ENCODE measurements around the gene SPRYD4. TPM values are rescaled to one million over a fixed set of nuclear protein-coding genes. Genes with fewer than 3 reads are reported as not detected.

The SPRYD4 gene
- total and polyA plus RNA-seq, 9 of the 15 experiments (the other 6 are each of a cell fraction or from before 2014, with no cell fraction given): 1.8 to 4.7 (median 2.8) TPM

DNA sequence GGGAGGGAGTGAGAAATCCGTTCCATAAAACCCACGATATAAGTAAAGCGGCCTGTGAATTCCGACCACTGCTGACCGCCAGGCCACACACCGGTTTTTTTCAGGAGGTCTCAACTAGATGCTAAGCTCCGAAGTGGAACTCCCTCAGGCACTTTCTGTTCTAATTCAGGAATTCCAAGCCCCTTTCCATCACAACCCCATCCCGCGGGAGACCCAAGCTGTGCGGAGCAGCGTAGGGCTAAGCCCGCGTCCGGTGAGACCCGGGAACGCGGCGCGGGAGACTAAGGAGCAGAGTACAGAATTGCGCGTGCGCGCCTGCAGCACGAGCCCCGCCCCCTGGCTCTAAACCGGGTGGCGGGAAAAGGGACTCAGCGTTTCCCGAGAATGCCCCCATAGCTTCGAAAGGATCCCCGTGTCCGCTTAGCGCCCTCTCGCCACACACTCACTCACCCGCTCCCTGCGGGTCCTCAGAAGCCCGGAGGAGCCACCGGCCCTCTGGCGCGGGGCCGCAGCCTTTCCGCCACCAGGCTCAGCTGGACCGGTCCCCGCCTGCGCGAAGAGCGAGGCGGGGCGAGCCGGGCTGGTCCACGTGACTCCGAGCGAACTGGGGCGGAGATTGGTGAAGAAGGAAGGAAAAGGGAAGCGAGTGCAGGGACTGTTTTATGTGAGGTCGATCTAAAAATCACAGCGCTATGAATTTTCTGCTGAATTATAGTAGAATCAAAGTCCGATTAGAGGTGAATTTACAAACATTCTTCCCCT, 19.3 kb upstream of the SPRYD4 start, which contains the start of gene TIMELESS (continued):
- TF ChIP-seq, protein P1, sequence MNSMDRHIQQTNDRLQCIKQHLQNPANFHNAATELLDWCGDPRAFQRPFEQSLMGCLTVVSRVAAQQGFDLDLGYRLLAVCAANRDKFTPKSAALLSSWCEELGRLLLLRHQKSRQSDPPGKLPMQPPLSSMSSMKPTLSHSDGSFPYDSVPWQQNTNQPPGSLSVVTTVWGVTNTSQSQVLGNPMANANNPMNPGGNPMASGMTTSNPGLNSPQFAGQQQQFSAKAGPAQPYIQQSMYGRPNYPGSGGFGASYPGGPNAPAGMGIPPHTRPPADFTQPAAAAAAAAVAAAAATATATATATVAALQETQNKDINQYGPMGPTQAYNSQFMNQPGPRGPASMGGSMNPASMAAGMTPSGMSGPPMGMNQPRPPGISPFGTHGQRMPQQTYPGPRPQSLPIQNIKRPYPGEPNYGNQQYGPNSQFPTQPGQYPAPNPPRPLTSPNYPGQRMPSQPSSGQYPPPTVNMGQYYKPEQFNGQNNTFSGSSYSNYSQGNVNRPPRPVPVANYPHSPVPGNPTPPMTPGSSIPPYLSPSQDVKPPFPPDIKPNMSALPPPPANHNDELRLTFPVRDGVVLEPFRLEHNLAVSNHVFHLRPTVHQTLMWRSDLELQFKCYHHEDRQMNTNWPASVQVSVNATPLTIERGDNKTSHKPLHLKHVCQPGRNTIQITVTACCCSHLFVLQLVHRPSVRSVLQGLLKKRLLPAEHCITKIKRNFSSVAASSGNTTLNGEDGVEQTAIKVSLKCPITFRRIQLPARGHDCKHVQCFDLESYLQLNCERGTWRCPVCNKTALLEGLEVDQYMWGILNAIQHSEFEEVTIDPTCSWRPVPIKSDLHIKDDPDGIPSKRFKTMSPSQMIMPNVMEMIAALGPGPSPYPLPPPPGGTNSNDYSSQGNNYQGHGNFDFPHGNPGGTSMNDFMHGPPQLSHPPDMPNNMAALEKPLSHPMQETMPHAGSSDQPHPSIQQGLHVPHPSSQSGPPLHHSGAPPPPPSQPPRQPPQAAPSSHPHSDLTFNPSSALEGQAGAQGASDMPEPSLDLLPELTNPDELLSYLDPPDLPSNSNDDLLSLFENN (IDR thresholded peaks at IDR 0.05; ENCODE audit: low read depth in 2 of 2, low read length in 2 of 2): peak in 1 of 2 experiments; percentile 57; a peak in 1 of 4 replicates
- TF ChIP-seq, protein P2, sequence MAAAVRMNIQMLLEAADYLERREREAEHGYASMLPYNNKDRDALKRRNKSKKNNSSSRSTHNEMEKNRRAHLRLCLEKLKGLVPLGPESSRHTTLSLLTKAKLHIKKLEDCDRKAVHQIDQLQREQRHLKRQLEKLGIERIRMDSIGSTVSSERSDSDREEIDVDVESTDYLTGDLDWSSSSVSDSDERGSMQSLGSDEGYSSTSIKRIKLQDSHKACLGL (CRISPR knock-in tag; IDR thresholded peaks at IDR 0.05; ENCODE audit: borderline replicate concordance, poor library complexity, severe bottlenecking): no peak
- no peak for TF ChIP-seq ZNF384 (IDR thresholded peaks at IDR 0.05; ENCODE audit: low read depth, low read length)
- TF ChIP-seq HNRNPK (IDR thresholded peaks at IDR 0.05; ENCODE audit: low read depth, low read length, poor library complexity, severe bottlenecking): no peak
- TF ChIP-seq, protein P3, sequence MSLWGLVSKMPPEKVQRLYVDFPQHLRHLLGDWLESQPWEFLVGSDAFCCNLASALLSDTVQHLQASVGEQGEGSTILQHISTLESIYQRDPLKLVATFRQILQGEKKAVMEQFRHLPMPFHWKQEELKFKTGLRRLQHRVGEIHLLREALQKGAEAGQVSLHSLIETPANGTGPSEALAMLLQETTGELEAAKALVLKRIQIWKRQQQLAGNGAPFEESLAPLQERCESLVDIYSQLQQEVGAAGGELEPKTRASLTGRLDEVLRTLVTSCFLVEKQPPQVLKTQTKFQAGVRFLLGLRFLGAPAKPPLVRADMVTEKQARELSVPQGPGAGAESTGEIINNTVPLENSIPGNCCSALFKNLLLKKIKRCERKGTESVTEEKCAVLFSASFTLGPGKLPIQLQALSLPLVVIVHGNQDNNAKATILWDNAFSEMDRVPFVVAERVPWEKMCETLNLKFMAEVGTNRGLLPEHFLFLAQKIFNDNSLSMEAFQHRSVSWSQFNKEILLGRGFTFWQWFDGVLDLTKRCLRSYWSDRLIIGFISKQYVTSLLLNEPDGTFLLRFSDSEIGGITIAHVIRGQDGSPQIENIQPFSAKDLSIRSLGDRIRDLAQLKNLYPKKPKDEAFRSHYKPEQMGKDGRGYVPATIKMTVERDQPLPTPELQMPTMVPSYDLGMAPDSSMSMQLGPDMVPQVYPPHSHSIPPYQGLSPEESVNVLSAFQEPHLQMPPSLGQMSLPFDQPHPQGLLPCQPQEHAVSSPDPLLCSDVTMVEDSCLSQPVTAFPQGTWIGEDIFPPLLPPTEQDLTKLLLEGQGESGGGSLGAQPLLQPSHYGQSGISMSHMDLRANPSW (CRISPR knock-in tag; IDR thresholded peaks at IDR 0.05): no peak; the same call in 1 of the 2 replicates
- no peak for TF ChIP-seq FOXK1 (CRISPR knock-in tag; IDR thresholded peaks at IDR 0.05; ENCODE audit: borderline replicate concordance)
- TF ChIP-seq, protein P4, sequence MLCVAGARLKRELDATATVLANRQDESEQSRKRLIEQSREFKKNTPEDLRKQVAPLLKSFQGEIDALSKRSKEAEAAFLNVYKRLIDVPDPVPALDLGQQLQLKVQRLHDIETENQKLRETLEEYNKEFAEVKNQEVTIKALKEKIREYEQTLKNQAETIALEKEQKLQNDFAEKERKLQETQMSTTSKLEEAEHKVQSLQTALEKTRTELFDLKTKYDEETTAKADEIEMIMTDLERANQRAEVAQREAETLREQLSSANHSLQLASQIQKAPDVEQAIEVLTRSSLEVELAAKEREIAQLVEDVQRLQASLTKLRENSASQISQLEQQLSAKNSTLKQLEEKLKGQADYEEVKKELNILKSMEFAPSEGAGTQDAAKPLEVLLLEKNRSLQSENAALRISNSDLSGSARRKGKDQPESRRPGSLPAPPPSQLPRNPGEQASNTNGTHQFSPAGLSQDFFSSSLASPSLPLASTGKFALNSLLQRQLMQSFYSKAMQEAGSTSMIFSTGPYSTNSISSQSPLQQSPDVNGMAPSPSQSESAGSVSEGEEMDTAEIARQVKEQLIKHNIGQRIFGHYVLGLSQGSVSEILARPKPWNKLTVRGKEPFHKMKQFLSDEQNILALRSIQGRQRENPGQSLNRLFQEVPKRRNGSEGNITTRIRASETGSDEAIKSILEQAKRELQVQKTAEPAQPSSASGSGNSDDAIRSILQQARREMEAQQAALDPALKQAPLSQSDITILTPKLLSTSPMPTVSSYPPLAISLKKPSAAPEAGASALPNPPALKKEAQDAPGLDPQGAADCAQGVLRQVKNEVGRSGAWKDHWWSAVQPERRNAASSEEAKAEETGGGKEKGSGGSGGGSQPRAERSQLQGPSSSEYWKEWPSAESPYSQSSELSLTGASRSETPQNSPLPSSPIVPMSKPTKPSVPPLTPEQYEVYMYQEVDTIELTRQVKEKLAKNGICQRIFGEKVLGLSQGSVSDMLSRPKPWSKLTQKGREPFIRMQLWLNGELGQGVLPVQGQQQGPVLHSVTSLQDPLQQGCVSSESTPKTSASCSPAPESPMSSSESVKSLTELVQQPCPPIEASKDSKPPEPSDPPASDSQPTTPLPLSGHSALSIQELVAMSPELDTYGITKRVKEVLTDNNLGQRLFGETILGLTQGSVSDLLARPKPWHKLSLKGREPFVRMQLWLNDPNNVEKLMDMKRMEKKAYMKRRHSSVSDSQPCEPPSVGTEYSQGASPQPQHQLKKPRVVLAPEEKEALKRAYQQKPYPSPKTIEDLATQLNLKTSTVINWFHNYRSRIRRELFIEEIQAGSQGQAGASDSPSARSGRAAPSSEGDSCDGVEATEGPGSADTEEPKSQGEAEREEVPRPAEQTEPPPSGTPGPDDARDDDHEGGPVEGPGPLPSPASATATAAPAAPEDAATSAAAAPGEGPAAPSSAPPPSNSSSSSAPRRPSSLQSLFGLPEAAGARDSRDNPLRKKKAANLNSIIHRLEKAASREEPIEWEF (CRISPR knock-in tag; IDR thresholded peaks at IDR 0.05): no peak
- no peak for TF ChIP-seq ZNF586 (CRISPR knock-in tag; conservative IDR thresholded peaks at IDR 0.05)
- peak; percentile 17; the same call in 1 of the 2 replicates for TF ChIP-seq ZNF263 (CRISPR knock-in tag; IDR thresholded peaks at IDR 0.05; ENCODE audit: borderline replicate concordance)
- TF ChIP-seq ELF4 (CRISPR knock-in tag; IDR thresholded peaks at IDR 0.05): 0 out of 2 replicates have a peak, but pooled peaks have one; percentile 14
- no peak for TF ChIP-seq EZH2 (IDR thresholded peaks at IDR 0.05; ENCODE audit: borderline replicate concordance, low read depth, low read length)

Measured in K562 (cell line).